Measurements from ENCODE around the gene BCAS1.

BCAS1 gene

DNA sequence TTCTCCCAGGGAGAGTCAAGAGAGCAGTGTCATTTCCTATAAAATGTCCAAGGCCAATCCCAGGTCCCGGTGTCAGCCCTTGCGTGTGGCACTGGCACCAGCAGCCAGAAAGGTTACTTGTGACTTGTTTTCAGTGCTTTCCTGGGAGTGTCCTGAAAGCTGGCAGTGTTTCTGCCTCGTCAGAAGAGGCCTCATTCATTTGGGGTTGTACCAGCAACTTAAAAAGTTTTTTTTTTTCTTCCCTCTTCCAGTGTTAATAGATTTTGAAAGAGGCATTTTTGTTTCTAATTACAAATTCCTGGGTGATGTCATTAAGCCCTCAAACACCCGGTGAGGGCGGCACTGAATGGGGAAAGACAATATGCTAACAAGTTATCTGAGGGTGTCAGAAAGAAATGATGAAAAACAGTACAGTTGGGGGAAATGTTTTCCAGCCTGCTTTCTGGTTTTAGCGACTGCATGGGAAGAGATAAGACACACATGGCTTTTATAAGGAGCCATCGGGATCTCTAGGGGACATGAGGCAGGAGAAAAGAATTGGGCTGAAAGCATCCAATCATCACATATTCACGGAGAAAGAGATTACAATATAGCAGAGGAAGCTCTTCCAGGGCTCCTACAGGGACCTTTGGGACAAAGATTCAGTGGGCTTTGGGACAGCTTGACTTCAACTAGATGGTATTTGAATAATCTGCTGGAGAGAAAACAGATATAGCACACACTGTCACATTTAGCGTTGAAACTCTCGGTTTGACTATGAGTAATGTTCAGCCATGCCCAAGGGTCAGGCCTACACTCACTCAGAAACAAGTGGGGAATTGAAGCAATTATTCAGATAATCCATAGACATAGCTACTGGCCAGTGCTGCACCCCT lies 153.0 kb downstream of the BCAS1 start:
- Histone ChIP-seq H3K9me3 (ENCODE audit: insufficient read depth, low read length) (no peaks in the 10 kb centered on the region), H3K9ac (ENCODE audit: insufficient read length, low read depth) (peak overlapping the region; percentile 34), H3K4me3 (ENCODE audit: insufficient read length, low read depth) (no peak overlapping the region), H3K27me3 (ENCODE audit: insufficient read depth, insufficient read length) (no peaks in the 10 kb centered on the region), H3K4me1 (ENCODE audit: insufficient read depth, insufficient read length) (peaks cover 7% of the 10 kb centered on the region), H3K36me3 (ENCODE audit: insufficient read depth, insufficient read length, low read length) (no peaks in the 10 kb centered on the region)
- no peak for DNase-seq (ENCODE audit: low read depth, low spot score)
- TF ChIP-seq SUZ12 (IDR thresholded peaks at IDR 0.05; ENCODE audit: extremely low read depth, insufficient read depth, insufficient read length) (no peak), YY1 (IDR thresholded peaks at IDR 0.05; ENCODE audit: insufficient read depth, insufficient read length) (no peak), ZNF274 (IDR thresholded peaks at IDR 0.05; ENCODE audit: low read depth, low read length) (no peak)

DNA sequence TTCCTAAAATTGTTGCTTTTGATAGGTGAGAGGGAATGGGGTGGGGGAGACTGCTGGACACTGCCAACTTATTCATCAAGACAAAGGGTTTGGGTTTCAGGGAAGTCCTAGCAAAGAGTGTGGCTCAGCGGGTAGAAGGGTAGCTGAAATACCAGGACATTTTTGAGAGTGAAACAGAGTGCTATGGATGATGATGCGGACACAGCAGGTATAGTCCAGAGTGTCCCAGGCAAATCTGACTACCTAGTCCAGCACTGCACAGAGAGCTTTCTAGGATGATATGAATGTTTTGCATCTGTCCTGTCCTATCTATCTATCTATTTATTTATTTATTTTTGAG lies 154.3 kb downstream of the BCAS1 start:
- Histone ChIP-seq H3K36me3 (ENCODE audit: insufficient read depth, insufficient read length, low read length) (no peaks in the 10 kb centered on the region), H3K9ac (ENCODE audit: insufficient read length, low read depth) (peak overlapping the region; percentile 0), H3K27me3 (ENCODE audit: insufficient read depth, insufficient read length) (no peaks in the 10 kb centered on the region), H3K9me3 (ENCODE audit: insufficient read depth, low read length) (0 out of 2 replicates have a peak, but pooled peaks cover 2% of the 10 kb centered on the region), H3K4me3 (ENCODE audit: insufficient read length, low read depth) (no peak overlapping the region), H3K4me1 (ENCODE audit: insufficient read depth, insufficient read length) (peaks cover 7% of the 10 kb centered on the region)
- DNase-seq (ENCODE audit: low read depth, low spot score), result no peak
- no peak for TF ChIP-seq ZNF274 (IDR thresholded peaks at IDR 0.05; ENCODE audit: low read depth, low read length)
- no peak for TF ChIP-seq YY1 (IDR thresholded peaks at IDR 0.05; ENCODE audit: insufficient read depth, insufficient read length)
- no peak for TF ChIP-seq SUZ12 (IDR thresholded peaks at IDR 0.05; ENCODE audit: extremely low read depth, insufficient read depth, insufficient read length)

DNA sequence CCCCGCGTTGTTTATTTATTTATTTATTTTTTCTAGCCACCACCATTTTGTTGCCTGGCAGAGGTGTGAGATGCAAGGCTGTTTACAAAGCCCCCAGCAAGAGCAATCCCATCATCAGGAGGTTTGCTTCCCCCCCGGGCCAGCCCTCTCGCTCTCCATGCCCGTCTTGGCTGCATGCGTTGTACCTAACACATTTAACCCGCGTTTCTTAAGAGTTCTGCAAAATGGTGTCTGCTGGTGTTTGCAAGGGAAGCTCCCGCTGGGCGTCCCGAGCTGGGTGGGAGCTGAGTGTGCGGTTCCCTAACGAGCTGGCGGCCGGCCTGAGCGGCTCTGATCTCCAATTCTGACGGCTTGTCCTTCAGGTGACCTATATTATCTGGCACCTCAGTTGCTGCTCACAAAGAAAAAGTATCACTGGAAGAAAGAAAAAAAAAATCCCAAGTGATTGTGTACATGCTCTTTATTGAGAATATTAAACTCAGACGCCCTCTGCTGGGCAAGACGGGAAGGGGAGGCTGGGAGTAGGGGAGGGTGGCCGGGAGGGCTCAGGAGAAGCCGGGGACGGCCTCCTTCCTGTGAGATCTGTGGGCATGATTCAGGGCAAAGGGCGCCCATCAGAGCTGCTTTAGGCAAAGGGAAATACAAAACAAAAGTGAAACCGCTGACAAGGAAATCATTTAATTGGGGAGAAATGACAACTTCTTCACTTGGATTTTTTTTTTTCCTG lies 154.8 kb downstream of the BCAS1 start:
- TF ChIP-seq ZNF274 (IDR thresholded peaks at IDR 0.05; ENCODE audit: low read depth, low read length) (no peak), SUZ12 (IDR thresholded peaks at IDR 0.05; ENCODE audit: extremely low read depth, insufficient read depth, insufficient read length) (no peak), YY1 (IDR thresholded peaks at IDR 0.05; ENCODE audit: insufficient read depth, insufficient read length) (peak; percentile 70)
- H3K9me3 ChIP-seq (ENCODE audit: insufficient read depth, low read length), result 0 out of 2 replicates have a peak, but pooled peaks cover 6% of the 10 kb centered on the region
- H3K27me3 ChIP-seq (ENCODE audit: insufficient read depth, insufficient read length), result no peaks in the 10 kb centered on the region
- H3K9ac ChIP-seq (ENCODE audit: insufficient read length, low read depth), result peak overlapping the region; percentile 81
- H3K4me1 ChIP-seq (ENCODE audit: insufficient read depth, insufficient read length), result peaks cover 7% of the 10 kb centered on the region
- H3K4me3 ChIP-seq (ENCODE audit: insufficient read length, low read depth), result peak overlapping the region; percentile 44
- H3K36me3 ChIP-seq (ENCODE audit: insufficient read depth, insufficient read length, low read length), result no peaks in the 10 kb centered on the region
- DNase-seq (ENCODE audit: low read depth, low spot score), result peak; percentile 83

DNA sequence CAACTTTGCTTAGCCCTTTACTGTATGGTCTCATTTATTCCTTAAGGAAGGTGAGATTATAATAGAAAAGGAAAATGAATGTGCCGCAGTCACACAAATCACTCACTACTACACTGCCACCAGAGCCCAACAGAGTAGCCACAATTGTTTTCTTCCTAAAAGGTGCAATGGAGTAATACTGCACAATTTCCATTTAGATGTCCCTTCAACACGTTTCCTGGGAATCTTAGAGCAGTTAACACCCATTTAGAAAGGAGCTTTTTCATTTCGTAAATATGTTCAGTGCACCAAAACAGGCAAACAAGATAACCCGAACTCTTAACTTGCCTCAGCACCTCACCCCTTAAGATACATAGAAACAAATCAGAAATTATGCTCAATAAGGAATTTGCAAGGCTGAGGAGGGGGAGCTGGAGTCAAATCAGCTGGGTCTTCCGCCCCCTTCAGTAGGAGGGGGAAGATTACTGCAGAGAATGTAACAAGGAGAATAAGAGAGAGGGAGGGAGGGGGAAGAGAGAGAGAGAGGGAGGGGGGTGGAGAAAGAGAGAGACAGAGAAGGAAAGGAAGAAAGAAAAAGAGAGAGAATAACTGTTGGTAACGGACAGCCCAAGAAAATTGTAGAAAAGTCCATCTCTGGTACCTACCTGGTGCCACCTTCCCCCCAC lies 155.5 kb downstream of the BCAS1 start:
- H3K4me3 ChIP-seq (ENCODE audit: insufficient read length, low read depth), result peak overlapping the region; percentile 44
- no peaks in the 10 kb centered on the region for H3K36me3 ChIP-seq (ENCODE audit: insufficient read depth, insufficient read length, low read length)
- H3K27me3 ChIP-seq (ENCODE audit: insufficient read depth, insufficient read length), result no peaks in the 10 kb centered on the region
- H3K4me1 ChIP-seq (ENCODE audit: insufficient read depth, insufficient read length), result peaks cover 7% of the 10 kb centered on the region
- H3K9me3 ChIP-seq (ENCODE audit: insufficient read depth, low read length), result peaks cover 10% of the 10 kb centered on the region; the same call in 1 of the 2 replicates
- TF ChIP-seq YY1 (IDR thresholded peaks at IDR 0.05; ENCODE audit: insufficient read depth, insufficient read length), result no peak
- TF ChIP-seq ZNF274 (IDR thresholded peaks at IDR 0.05; ENCODE audit: low read depth, low read length), result no peak
- TF ChIP-seq SUZ12 (IDR thresholded peaks at IDR 0.05; ENCODE audit: extremely low read depth, insufficient read depth, insufficient read length), result no peak
- peak overlapping the region; percentile 81 for H3K9ac ChIP-seq (ENCODE audit: insufficient read length, low read depth)
- DNase-seq (ENCODE audit: low read depth, low spot score), result no peak

DNA sequence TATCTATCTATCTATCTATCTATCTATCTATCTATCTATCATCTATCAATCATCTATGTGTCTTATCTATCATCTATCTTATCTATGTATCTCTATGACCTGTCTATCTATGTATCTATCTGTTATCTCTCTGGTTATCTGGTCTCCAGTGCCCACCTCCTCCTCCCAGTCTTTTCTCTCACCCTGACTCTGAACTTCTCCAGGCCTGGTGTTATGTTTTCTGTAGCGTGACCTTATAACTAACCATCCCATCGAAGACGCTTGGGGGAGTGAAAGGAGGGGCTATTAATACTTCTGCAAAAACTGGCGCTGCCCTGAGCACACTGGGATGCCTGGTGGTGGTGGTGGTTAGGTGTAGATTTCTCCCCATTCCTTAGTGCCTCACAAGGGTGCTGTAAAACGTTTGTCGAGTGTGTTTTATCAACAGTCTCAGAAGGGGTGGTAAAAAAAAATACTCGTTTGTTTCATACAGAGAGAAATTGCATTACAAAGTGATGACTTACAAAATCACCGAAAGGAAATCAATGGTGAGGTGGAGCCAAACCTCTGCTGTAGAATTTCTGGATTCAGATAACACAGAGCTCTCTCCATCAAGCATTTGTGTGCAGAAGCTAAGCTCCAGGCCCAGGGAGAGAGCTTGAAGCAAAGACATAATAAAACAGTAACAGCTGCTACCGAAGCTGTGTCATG lies 156.2 kb downstream of the BCAS1 start:
- Histone ChIP-seq H3K4me1 (ENCODE audit: insufficient read depth, insufficient read length) (peaks cover 7% of the 10 kb centered on the region), H3K27me3 (ENCODE audit: insufficient read depth, insufficient read length) (no peaks in the 10 kb centered on the region)
- no peak for DNase-seq (ENCODE audit: low read depth, low spot score)

DNA sequence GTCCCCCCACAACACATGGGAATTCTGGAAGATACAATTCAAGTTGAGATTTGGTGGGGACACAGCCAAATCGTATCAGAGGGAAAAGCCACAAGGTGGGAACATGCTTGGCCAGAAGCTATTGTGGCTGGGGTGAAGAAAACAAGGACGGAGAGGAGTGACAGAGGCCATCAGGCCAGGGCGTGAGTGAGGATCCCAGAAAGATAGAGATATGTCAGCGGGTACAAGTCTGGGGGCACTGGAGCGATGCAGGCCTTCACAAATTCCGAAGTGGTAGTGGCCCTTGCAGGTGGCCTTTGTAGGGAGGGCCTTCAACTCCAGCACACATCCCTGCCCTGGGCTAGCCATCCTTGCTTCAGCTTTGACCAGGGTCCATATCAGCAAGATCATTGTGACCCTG lies 159.1 kb downstream of the BCAS1 start:
- no peak for DNase-seq (ENCODE audit: low read depth, low spot score)
- H3K27me3 ChIP-seq (ENCODE audit: insufficient read depth, insufficient read length), result no peaks in the 10 kb centered on the region
- no peaks in the 10 kb centered on the region for H3K36me3 ChIP-seq (ENCODE audit: insufficient read depth, insufficient read length, low read length)
- peaks cover 10% of the 10 kb centered on the region; the same call in 1 of the 2 replicates for H3K9me3 ChIP-seq (ENCODE audit: insufficient read depth, low read length)
- TF ChIP-seq ZNF274 (IDR thresholded peaks at IDR 0.05; ENCODE audit: low read depth, low read length), result no peak
- no peak for TF ChIP-seq SUZ12 (IDR thresholded peaks at IDR 0.05; ENCODE audit: extremely low read depth, insufficient read depth, insufficient read length)
- no peak for TF ChIP-seq YY1 (IDR thresholded peaks at IDR 0.05; ENCODE audit: insufficient read depth, insufficient read length)
- no peaks in the 10 kb centered on the region for H3K4me1 ChIP-seq (ENCODE audit: insufficient read depth, insufficient read length)
- no peak overlapping the region for H3K4me3 ChIP-seq (ENCODE audit: insufficient read length, low read depth)
- no peak overlapping the region for H3K9ac ChIP-seq (ENCODE audit: insufficient read length, low read depth)

More for the DNA sequence above, 156.2 kb downstream of the BCAS1 start:
- Histone ChIP-seq H3K4me3 (ENCODE audit: insufficient read length, low read depth) (no peak overlapping the region), H3K9me3 (ENCODE audit: insufficient read depth, low read length) (peaks cover 10% of the 10 kb centered on the region; the same call in 1 of the 2 replicates), H3K9ac (ENCODE audit: insufficient read length, low read depth) (no peak overlapping the region), H3K36me3 (ENCODE audit: insufficient read depth, insufficient read length, low read length) (no peaks in the 10 kb centered on the region)
- TF ChIP-seq ZNF274 (IDR thresholded peaks at IDR 0.05; ENCODE audit: low read depth, low read length) (0 out of 2 replicates have a peak, but pooled peaks have one; percentile 22), YY1 (IDR thresholded peaks at IDR 0.05; ENCODE audit: insufficient read depth, insufficient read length) (no peak), SUZ12 (IDR thresholded peaks at IDR 0.05; ENCODE audit: extremely low read depth, insufficient read depth, insufficient read length) (no peak)

All from NT2/D1 (cell line).